HG02571 (cell line): Measurements from ENCODE around the gene SLC25A45.
"Not testable (repeated sequence)": the region's sequence is repeated elsewhere in the genome, so short reads cannot be mapped to it uniquely, and the experiment has no call there.

ENCODE experiments used
- ATAC-seq: cut with Tn5 transposase; IDR thresholded peaks from one replicate; pipeline ENCODE4 v1.9.1; 2021; ENCODE audit warnings: mild to moderate bottlenecking, moderate library complexity; ENCODE audit not compliant: unreplicated experiment

SLC25A45 gene

GRCh38 chr11:65421794-65422632, 39.6 kb upstream of the SLC25A45 start:
- ATAC-seq: peak; percentile 16

- ATAC-seq: no peak
Observed at GRCh38 chr11:65420979-65421793, 38.7 kb upstream of the SLC25A45 start.

- no peak for ATAC-seq
Observed at GRCh38 chr11:65420506-65420905, 38.1 kb upstream of the SLC25A45 start.

- no peak for ATAC-seq
Observed at GRCh38 chr11:65419772-65420481, 37.5 kb upstream of the SLC25A45 start.

- no peak for ATAC-seq
Observed at GRCh38 chr11:65419460-65419771, 37.0 kb upstream of the SLC25A45 start.

GRCh38 chr11:65418681-65419459, 36.4 kb upstream of the SLC25A45 start:
- peak; percentile 23 for ATAC-seq

GRCh38 chr11:65418431-65418680, 35.9 kb upstream of the SLC25A45 start:
- ATAC-seq: no peak

- ATAC-seq: no peak
Observed at GRCh38 chr11:65417702-65418430, 35.4 kb upstream of the SLC25A45 start.

GRCh38 chr11:65416841-65417701, 34.6 kb upstream of the SLC25A45 start:
- no peak for ATAC-seq

- ATAC-seq: peak; percentile 33
Observed at GRCh38 chr11:65416341-65416824, 33.9 kb upstream of the SLC25A45 start.

GRCh38 chr11:65415499-65416340, 33.3 kb upstream of the SLC25A45 start:
- no peak for ATAC-seq

GRCh38 chr11:65414776-65415498, 32.5 kb upstream of the SLC25A45 start:
- no peak for ATAC-seq

GRCh38 chr11:65413077-65413664, 30.7 kb upstream of the SLC25A45 start:
- ATAC-seq: not testable (repeated sequence)

GRCh38 chr11:65412271-65413076, 30.0 kb upstream of the SLC25A45 start:
- no peak for ATAC-seq

GRCh38 chr11:65411681-65412070, 29.2 kb upstream of the SLC25A45 start:
- ATAC-seq: no peak

GRCh38 chr11:65410936-65411680, 28.7 kb upstream of the SLC25A45 start:
- ATAC-seq: no peak
